ENCODE results near the gene PLXNA4.

GRCh38 chr7:132490474-132490873 is 85.8 kb downstream of the PLXNA4 start:
- TF ChIP-seq POLR2AphosphoS5 (IDR thresholded peaks at IDR 0.05) (no peak), POLR2A (IDR thresholded peaks at IDR 0.05) (no peak), CTCF (IDR thresholded peaks at IDR 0.05) (no peak)

All from gastroesophageal sphincter (tissue), 3 donors.